IMR-90 (cell line): Measurements from ENCODE around the gene NXPH3. TPM values are rescaled to one million over a fixed set of nuclear protein-coding genes. Genes with fewer than 3 reads are reported as not detected.
A peak's percentile ranks its signal among the peaks of the same experiment; 100 is the strongest.
"Not testable (repeated sequence)": the region's sequence is repeated elsewhere in the genome, so short reads cannot be mapped to it uniquely, and the experiment has no call there.

Experiments
- ATAC-seq: fragments of 200-7000 bp; cut with Tn5 transposase; 2 replicates; pipeline ENCODE4 v1.9.1; 2020; ENCODE audit warnings: low read depth, mild to moderate bottlenecking, moderate library complexity
- BruUV-seq: library from RNA; stranded (reverse); fragments of 400-500 nt; replicated peaks from 2 replicates; lab custom pipeline; 2021; lab: Mats Ljungman, UMichigan
- CTCF ChIA-PET: fragments of 300-600 bp; formaldehyde crosslinking; extraction: SDS; loops from one replicate; lab custom pipeline; 2021; ENCODE audit warnings: antibody characterized with exemption; lab: Yijun Ruan, JAX
- POLR2A ChIA-PET: fragments of 300-600 bp; sonication (Branson Sonifier 250); formaldehyde crosslinking; loops from one replicate; lab custom pipeline; 2022; ENCODE audit warnings: antibody characterized with exemption; ENCODE audit not compliant: unreplicated experiment; lab: Charles Lee
- DNase-seq: peaks from one replicate; pipeline ENCODE4 v3.0.0; 2013
- H2AFZ ChIP-seq: replicated peaks from 2 replicates; pipeline ENCODE3; 2013; ENCODE audit warnings: low read length, mild to moderate bottlenecking; ENCODE audit not compliant: poor library complexity
- H2AK5ac ChIP-seq: 2 replicates; pipeline ENCODE4 v1.6.1; 2013; ENCODE audit warnings: low read depth, low read length, inconsistent platforms
- H2AK9ac ChIP-seq: replicated peaks from 2 replicates; pipeline ENCODE3; 2013; ENCODE audit warnings: mild to moderate bottlenecking, low read depth, low read length, moderate library complexity; ENCODE audit not compliant: poor library complexity
- H2BK120ac ChIP-seq: 2 replicates; pipeline ENCODE4 v1.6.1; 2013; ENCODE audit warnings: low read depth, low read length, inconsistent platforms
- H2BK15ac ChIP-seq: 3 replicates; pipeline ENCODE4 v1.6.1; 2013; ENCODE audit warnings: low read depth, low read length, inconsistent platforms
- H2BK20ac ChIP-seq: 2 replicates; pipeline ENCODE4 v1.6.1; 2013; ENCODE audit warnings: low read depth, mild to moderate bottlenecking, inconsistent platforms, low read length, moderate library complexity
- H2BK5ac ChIP-seq: 2 replicates; pipeline ENCODE4 v1.6.1; 2013; ENCODE audit warnings: mild to moderate bottlenecking, low read depth, low read length, inconsistent platforms; ENCODE audit not compliant: poor library complexity, severe bottlenecking
- H3K14ac ChIP-seq: replicated peaks from 2 replicates; pipeline ENCODE4 v1.6.1; 2013; ENCODE audit warnings: low read depth, low read length, inconsistent platforms
- H3K18ac ChIP-seq: 2 replicates; pipeline ENCODE4 v1.6.1; 2013; ENCODE audit warnings: low read depth, low read length, control low read depth
- H3K23ac ChIP-seq: 2 replicates; pipeline ENCODE4 v1.6.1; 2013; ENCODE audit warnings: low read depth, low read length, inconsistent platforms
- H3K27ac ChIP-seq: 2 replicates; pipeline ENCODE4 v1.5.1; 2013; ENCODE audit warnings: mild to moderate bottlenecking, control low read depth, low read length; ENCODE audit not compliant: insufficient read depth
- H3K27me3 ChIP-seq: 2 replicates; pipeline ENCODE4 v1.6.1; 2013; ENCODE audit warnings: low read length; ENCODE audit not compliant: control insufficient read depth, insufficient read depth
- H3K36me3 ChIP-seq: 2 replicates; pipeline ENCODE4 v1.6.1; 2013; ENCODE audit warnings: low read length, mixed read lengths; ENCODE audit not compliant: control insufficient read depth, insufficient read depth
- H3K4ac ChIP-seq: 2 replicates; pipeline ENCODE4 v1.6.1; 2013; ENCODE audit warnings: low read depth, low read length, inconsistent platforms
- H3K4me1 ChIP-seq: 2 replicates; pipeline ENCODE4 v1.6.1; 2013; ENCODE audit warnings: low read length, mixed read lengths; ENCODE audit not compliant: control insufficient read depth, insufficient read depth
- H3K4me2 ChIP-seq: 2 replicates; pipeline ENCODE4 v1.6.1; 2013; ENCODE audit warnings: low read depth, mild to moderate bottlenecking, control low read depth, low read length, moderate library complexity
- H3K4me3 ChIP-seq: 2 replicates; pipeline ENCODE4 v1.5.1; 2013; ENCODE audit warnings: low read depth, mild to moderate bottlenecking, control low read depth, low read length, moderate library complexity; ENCODE audit not compliant: insufficient read depth
- H3K56ac ChIP-seq: 2 replicates; pipeline ENCODE4 v1.6.1; 2013; ENCODE audit warnings: low read length, inconsistent platforms; ENCODE audit not compliant: insufficient read depth; ENCODE audit errors: extremely low read depth
- H3K79me1 ChIP-seq, 2 experiments: 2 replicates each; pipeline ENCODE4 v1.6.1; 2013; ENCODE audit warnings: low read length in 2 of 2, inconsistent platforms in 1 of 2, low read depth in 1 of 2
- H3K9ac ChIP-seq: 2 replicates; pipeline ENCODE4 v1.6.1; 2013; ENCODE audit warnings: low read depth, low read length, control low read depth
- H3K9me1 ChIP-seq: 2 replicates; pipeline ENCODE4 v1.6.1; 2013; ENCODE audit warnings: low read length, inconsistent platforms; ENCODE audit not compliant: insufficient read depth
- H3K9me3 ChIP-seq: 2 replicates; pipeline ENCODE4 v1.6.1; 2013; ENCODE audit warnings: low read length; ENCODE audit not compliant: control insufficient read depth, insufficient read depth
- H4K20me1 ChIP-seq: 2 replicates; pipeline ENCODE4 v1.6.1; 2013; ENCODE audit warnings: low read length, inconsistent platforms; ENCODE audit not compliant: insufficient read depth
- H4K5ac ChIP-seq: 2 replicates; pipeline ENCODE4 v1.6.1; 2013; ENCODE audit warnings: mild to moderate bottlenecking, low read depth, low read length, control low read depth
- H4K8ac ChIP-seq, 2 experiments: 2 replicates each; pipeline ENCODE4 v1.6.1; 2013; ENCODE audit warnings: low read depth in 2 of 2, low read length in 2 of 2, control low read depth in 1 of 2, inconsistent platforms in 1 of 2
- H4K91ac ChIP-seq: 2 replicates; pipeline ENCODE4 v1.6.1; 2013; ENCODE audit warnings: low read depth, low read length, inconsistent platforms; ENCODE audit not compliant: insufficient read depth
- CHD1 ChIP-seq: IDR thresholded peaks from 2 replicates; pipeline ENCODE4 v1.6.1; 2012; ENCODE audit warnings: low read depth, low read length, improper control_type of control experiment
- NFE2L2 ChIP-seq: fragments of 150-350 bp; IDR thresholded peaks from 2 replicates; pipeline ENCODE4 v1.6.1; 2016; ENCODE audit warnings: low read depth, mild to moderate bottlenecking, low read length
- RAD21 ChIP-seq: IDR thresholded peaks from 2 replicates; pipeline ENCODE4 v1.6.1; 2012; ENCODE audit warnings: low read length, improper control_type of control experiment
- WGBS, 2 experiments: methylation state at CpG; one replicate each; pipeline versions ENCODE4 v1.1.5 to v1.1.7; 2013; ENCODE audit warnings: missing lambda C conversion rate in 2 of 2; ENCODE audit not compliant: insufficient read length in 1 of 2; ENCODE audit errors: extremely low coverage in 2 of 2; 5-methylcytosine and 5-hydroxymethylcytosine counted together
- dilution Hi-C: fragments of 300-500 bp; cut with HindIII; formaldehyde crosslinking; loops from one replicate; pipeline ENCODE4 v1.14.3; 2018; ENCODE audit warnings: low sequenced_read_pairs; ENCODE audit not compliant: unreplicated experiment
- in situ Hi-C: fragments of 300-500 bp; cut with MboI; formaldehyde crosslinking; loops from 3 replicates; pipeline ENCODE4 v1.14.3; 2019; ENCODE audit warnings: low sequenced_read_pairs, inconsistent platforms, mixed read lengths
- intact Hi-C: fragments of 100-400 bp; cut with micrococcal nuclease; formaldehyde crosslinking; loops from 2 replicates; pipeline ENCODE4 v1.10.0; 2022
- polyA plus RNA-seq, 3 experiments: library from polyadenylated mRNA; depleted of rRNA; stranded (reverse); fragments of >200 nt; gene quantifications; 2 replicates each; pipeline ENCODE4 v1.2.3, GENCODE V29; 2012; ENCODE audit warnings: low replicate concordance in 1 of 3
- total RNA-seq: library from RNA; depleted of rRNA; stranded (reverse); fragments of >200 nt; gene quantifications from 2 replicates; pipeline ENCODE4 v1.2.3, GENCODE V29; 2012

The NXPH3 gene
- total and polyA plus RNA-seq, 2 of the 4 experiments (the other 2 are of a cell fraction), result 0.18 to 0.31 TPM

GRCh38 chr17:49549691-49550678, 25.7 kb upstream of the NXPH3 start:
- DNase-seq (no peak), ATAC-seq (no peak)
- no TSS peak for BruUV-seq
- H2AFZ ChIP-seq, result peak overlapping the region; percentile 30
- H3K27me3 ChIP-seq, result peaks cover 47% of the 10 kb centered on the region
- H4K20me1 ChIP-seq, result no peaks in the 10 kb centered on the region
- no peak overlapping the region for H3K56ac ChIP-seq
- no peaks in the 10 kb centered on the region for H3K4me1 ChIP-seq
- H4K91ac ChIP-seq, result no peak overlapping the region
- H3K9me1 ChIP-seq, result no peaks in the 10 kb centered on the region
- CTCF ChIA-PET, result no interaction called here
- no peaks in the 10 kb centered on the region for H3K79me1 ChIP-seq
- no peak overlapping the region for H2AK5ac ChIP-seq
- H2BK120ac ChIP-seq, result no peak overlapping the region
- no peaks in the 10 kb centered on the region for H3K9me3 ChIP-seq
- TF ChIP-seq NFE2L2 (no peak), RAD21 (no peak), CHD1 (no peak)
- no peak overlapping the region for H3K4me2 ChIP-seq
- H3K9ac ChIP-seq, result no peak overlapping the region
- no peak overlapping the region for H2BK15ac ChIP-seq
- no peak overlapping the region for H3K14ac ChIP-seq
- no peak overlapping the region for H3K23ac ChIP-seq
- H2BK5ac ChIP-seq, result no peak overlapping the region
- H4K5ac ChIP-seq, result no peak overlapping the region
- dilution Hi-C loops, result no loop called here
- H3K36me3 ChIP-seq, result no peaks in the 10 kb centered on the region
- no peak overlapping the region for H3K4ac ChIP-seq
- POLR2A ChIA-PET, result no interaction called here
- H3K27ac ChIP-seq, result no peak overlapping the region
- no peak overlapping the region for H4K8ac ChIP-seq
- WGBS, 2 experiments, result 78% methylated on average over 3 of the region's 20 CpGs; no CpG with 5 or more reads in 1 of the 2 experiments
- H3K18ac ChIP-seq, result no peak overlapping the region
- H2BK20ac ChIP-seq, result no peak overlapping the region
- H2AK9ac ChIP-seq, result no peak overlapping the region
- no peak overlapping the region for H3K4me3 ChIP-seq
- intact Hi-C loops, result no loop called here
- in situ Hi-C loops, result loop anchor here (5.0 to 10.0 kb wide), 2 partner anchors 113 to 235 kb away; no protein-coding TSS in a partner anchor

- H3K4ac ChIP-seq, H3K56ac ChIP-seq, H4K20me1 ChIP-seq, H2BK5ac ChIP-seq, H2AFZ ChIP-seq, H3K4me3 ChIP-seq, H2AK9ac ChIP-seq, H2BK15ac ChIP-seq, BruUV-seq, H2BK20ac ChIP-seq, H3K4me1 ChIP-seq, H2BK120ac ChIP-seq, H3K23ac ChIP-seq, ATAC-seq, dilution Hi-C loops, H3K9me3 ChIP-seq, H3K18ac ChIP-seq, H4K8ac ChIP-seq, H4K91ac ChIP-seq, H3K79me1 ChIP-seq, H3K4me2 ChIP-seq, H3K14ac ChIP-seq, H4K5ac ChIP-seq, intact Hi-C loops, H3K27ac ChIP-seq, DNase-seq, H3K9me1 ChIP-seq, H2AK5ac ChIP-seq, H3K36me3 ChIP-seq, POLR2A ChIA-PET, H3K9ac ChIP-seq: not testable (repeated sequence)
- CTCF ChIA-PET, result interaction anchor here (0.7 kb wide), 1 partner anchor 148 kb away, joined by 6 read pairs; no protein-coding TSS in a partner anchor
- 93% methylated on average over 3 of the region's 9 CpGs; no CpG with 5 or more reads in 1 of the 2 experiments for WGBS, 2 experiments
- H3K27me3 ChIP-seq, result peaks cover 42% of the 10 kb centered on the region
- in situ Hi-C loops, result loop anchor here (5.0 kb wide), 1 partner anchor 113 kb away; no protein-coding TSS in a partner anchor
Observed at GRCh38 chr17:49550764-49551163, 24.9 kb upstream of the NXPH3 start.
